Stimulated activated naive CD4-positive, alpha-beta T cell (primary cell): ENCODE results near the gene ARFIP1.
"Not testable (repeated sequence)": the region's sequence is repeated elsewhere in the genome, so short reads cannot be mapped to it uniquely, and the experiment has no call there.

Experiments
- DNase-seq, 6 experiments: peaks; one replicate each; lab custom pipeline; 2025; lab: John Stamatoyannopoulos, UW

ARFIP1 gene, protein sequence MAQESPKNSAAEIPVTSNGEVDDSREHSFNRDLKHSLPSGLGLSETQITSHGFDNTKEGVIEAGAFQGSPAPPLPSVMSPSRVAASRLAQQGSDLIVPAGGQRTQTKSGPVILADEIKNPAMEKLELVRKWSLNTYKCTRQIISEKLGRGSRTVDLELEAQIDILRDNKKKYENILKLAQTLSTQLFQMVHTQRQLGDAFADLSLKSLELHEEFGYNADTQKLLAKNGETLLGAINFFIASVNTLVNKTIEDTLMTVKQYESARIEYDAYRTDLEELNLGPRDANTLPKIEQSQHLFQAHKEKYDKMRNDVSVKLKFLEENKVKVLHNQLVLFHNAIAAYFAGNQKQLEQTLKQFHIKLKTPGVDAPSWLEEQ

DNA sequence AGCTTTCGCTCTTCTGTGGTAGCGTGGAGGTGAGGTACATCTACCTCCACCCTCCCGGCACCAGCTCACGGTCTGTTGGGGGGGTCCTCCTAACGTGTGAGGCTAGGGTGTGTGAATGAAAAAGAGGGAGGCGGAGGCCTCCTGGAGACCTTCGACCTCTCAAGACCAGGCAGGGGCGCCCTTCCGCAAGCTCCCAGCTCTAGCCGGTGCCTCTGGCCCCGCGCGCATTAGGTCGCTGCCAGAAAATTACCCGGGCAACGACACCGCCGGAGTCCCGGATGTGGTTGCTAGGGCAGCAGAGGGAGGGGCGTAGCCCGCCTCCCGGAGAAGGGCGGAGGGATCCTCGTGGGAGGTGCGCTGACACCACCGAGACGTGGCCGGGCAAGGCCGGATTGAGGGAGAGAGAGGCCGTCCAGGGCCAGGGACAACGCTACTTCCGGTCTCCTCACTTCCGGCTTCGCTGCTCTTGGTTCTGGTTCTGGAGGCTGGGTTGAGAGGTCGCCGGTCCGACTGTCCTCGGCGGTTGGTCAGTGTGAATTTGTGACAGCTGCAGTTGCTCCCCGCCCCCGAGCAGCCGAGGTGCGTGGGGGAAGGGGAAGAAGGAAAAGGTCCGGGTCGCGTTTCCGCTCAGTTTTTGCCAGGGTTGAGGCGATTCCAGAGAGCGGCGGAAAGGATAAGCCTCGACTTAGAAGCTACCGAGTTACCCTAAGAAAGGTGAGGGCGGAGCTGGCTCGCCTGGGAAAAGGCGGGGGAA is at the start of gene ARFIP1, which contains the start of gene TIGD4:
TSS of gene ARFIP1 (plus strand) at position 442 of the 754 bp plus-strand sequence. CDS start 49,680 bp downstream, outside the sequence.
TSS of gene TIGD4 (minus strand) at position 218 of the 754 bp plus-strand sequence. CDS start 8,726 bp downstream, outside the sequence.
- peak; percentile 86 to 92 (median 90) for DNase-seq

DNA sequence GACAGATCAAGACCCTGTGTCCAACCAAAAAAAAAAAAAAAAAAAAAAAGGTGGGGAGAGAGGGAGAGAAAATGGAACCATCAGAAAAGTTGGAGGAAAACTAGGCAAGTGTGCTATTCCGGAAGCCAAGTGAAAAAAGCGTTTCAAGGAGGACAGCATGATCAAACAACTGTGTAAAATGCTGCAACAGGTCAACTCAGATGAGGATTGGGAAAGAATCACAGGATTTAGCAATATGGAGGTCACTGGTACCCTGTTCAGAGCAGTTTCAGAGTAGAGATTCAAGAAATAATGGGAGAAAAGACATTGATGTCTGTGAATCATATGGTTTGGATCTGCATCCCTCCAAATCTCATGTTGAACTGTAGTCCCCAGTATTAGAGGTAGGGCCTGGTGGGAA is 47.8 kb upstream of the ARFIP1 start:
- DNase-seq: no peak

DNA sequence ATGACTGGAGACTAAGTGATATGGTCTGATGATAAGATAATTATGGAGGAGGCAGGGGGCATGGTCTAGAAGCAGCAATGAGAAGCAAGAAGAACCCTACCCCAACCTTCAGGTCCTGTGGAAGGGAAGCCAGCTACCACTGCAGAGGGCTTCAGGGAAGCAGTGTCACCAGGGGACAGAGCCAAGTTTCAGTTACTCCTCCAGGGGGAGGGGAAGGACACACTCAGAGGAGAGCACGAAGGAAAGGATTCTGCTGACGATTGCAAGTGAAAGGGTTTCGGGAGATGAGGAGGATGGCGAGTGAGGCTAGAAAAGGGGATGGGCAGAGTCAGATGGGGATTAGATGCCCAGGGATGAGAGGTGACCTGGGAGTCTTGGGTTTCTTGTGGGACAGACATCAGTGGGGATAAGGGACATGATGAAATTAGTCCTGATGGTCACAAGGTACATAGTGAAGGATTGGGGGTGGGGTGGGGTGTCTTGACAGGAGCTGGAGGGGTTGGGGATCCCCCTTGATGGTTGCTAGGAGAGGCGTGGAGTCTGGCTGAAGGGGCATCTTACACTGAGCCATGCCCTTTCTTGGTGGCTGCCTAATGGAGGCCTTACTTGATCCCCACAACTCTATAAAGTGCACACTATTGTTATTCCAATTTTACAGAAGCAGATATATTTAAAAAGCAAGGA is 45.6 kb upstream of the ARFIP1 start:
- DNase-seq: no peak

DNA sequence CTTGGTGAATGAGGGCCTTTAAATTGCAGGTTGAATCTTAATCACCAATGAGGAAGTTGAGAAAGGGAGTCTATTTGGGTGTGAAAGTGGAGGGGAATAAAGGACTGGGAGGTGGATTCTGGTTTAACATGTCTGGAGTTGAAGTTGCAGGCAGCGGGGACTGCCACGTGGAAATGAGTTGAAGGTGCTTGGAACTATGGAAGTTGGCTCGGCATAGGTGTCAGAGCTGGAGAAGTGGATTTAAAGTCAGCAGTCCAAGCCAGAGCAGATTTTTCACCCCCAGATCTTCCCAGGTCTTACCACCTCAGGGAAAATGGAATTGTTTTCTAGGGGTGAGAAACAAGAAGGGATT is 45.1 kb upstream of the ARFIP1 start:
- no peak for DNase-seq

DNA sequence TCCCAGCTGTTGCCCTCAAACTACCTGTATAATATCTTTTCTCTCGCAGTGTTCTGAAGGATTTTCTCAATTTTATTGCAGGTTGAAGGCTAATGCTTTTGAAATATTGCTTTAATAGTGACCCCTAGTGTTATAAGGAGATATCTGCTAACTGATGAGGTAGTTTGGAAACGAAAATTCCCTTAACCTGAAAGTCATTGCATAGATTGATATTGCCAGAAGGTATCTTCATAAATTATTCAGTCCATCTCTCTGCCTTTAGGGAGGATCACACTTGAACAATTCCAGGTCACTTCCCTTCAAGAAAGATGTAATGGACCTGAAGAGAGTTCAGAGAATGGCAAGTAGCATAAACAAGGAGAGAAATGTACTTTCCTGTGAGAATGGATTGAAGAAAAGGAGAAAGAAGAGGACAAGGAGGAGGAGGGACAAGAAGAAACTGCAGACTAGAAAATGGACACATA is 44.3 kb upstream of the ARFIP1 start:
- peak in 2 of 6 experiments; percentile 10 to 22 for DNase-seq

DNA sequence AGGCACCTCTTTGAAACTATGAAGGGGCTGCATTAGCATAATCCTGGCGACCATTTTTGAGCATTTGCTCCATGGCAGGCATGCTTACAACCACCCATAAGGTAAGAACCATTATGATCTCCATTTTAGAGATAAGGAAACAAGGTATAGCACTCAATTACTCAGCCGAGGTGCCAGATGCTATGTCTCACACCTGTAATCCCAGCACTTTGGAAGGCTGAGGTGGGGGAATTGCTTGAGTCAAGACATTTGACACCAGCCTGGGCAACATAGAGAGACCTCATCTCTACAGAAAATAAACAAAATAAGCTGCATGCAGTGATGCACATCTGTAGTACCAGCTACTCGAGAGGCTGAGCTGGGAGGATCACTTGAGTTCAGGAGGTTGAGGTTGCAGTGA is 43.8 kb upstream of the ARFIP1 start:
- no peak for DNase-seq

DNA sequence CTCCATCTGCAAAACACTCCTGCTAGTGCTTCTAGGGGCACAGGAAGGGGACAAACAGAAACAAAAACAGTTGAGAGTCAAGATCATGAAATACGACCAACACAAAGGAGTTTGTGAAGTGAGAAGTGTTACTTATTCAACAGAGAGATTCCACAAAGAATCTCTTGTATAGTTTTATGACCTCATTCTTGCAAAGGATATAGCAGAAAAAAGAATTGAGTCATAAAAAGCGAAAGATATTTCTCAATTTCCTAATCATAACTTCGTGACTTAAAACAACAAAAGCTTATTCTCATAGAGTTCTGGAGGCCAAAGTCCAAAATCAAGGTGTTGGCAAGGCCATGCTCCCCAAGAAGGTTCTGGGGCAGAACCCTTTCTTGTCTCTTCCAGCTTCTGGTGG is 40.9 kb upstream of the ARFIP1 start:
- DNase-seq: no peak

DNA sequence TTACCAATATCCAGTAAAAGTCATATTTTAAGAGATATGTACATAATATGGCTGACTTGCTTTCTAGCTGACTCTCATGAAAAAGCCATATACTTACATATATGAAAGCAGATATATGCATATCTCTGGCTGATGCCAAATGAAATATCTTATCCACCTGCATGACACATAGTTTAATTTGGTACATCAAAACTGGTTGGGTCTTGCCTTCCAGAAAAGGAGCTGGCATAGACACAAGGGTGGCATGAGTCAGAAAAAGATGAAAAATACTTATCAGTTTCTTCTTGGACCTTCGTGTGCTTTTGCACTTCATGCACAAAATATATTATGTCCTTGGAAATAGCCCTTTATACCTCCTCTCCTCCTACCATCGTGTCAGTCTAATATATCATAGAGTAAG is 32.3 kb upstream of the ARFIP1 start:
- no peak for DNase-seq

DNA sequence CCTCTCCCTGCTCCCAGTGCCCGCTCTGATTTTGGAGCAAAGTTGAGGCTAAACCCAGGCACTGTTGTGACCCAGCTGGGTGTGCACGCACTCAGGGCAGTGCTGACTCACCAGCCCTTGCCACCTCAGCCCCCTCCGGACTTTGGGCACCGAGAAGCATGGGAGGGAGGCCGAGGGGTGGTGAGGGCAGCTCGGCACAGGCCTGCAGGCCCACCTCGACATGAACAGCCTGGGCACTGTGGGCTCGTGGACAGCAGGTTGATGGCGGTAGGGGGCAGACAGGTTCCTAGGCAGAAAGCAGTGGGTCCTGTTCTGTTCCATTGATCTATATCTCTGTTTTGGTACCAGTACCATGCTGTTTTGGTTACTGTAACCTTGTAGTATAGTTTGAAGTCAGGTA is 31.1 kb upstream of the ARFIP1 start:
- DNase-seq: no peak

DNA sequence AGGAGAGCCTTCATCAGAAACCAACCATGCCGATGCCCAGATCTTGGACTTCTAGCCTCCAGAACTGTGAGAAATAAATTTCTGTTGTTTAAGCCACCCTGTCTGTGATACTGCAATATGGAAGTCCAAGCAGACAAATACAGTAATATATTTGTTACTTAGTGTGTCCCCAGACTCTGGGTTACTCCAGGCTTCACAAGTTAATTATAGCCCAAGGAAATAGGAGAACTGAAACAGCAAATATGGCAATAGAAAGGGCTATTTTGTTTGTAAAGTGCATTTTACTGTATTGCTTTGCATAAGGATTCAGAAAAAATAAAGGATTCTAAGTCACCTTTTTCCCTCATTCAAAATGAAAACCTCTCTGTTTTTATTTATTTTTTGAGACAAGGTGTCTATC is 16.0 kb upstream of the ARFIP1 start:
- DNase-seq: no peak

DNA sequence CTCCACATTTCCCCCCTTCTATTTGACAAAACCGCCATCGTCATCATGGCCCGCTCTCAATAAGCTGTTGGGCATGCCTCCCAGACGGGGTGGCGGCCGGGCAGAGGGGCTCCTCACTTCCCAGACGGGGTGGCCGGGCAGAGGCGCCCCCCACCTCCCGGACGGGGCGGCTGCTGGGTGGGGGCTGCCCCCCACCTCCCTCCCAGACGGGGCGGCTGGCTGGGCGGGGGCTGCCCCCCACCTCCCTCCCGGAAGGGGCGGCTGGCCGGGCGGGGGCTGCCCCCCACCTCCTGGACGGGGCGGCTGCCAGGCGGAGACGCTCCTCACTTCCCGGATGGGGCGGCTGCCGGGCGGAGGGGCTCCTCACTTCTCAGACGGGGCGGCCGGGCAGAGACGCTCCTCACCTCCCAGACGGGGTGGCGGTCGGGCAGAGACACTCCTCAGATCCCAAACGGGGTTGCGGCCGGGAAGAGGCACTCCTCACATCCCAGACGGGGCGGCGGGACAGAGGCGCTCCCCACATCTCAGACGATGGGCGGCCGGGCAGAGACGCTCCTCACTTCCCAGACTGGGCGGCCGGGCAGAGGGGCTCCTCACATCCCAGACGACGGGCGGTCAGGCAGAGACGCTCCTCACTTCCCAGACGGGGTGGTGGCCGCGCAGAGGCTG is 14.6 kb upstream of the ARFIP1 start:
- not testable (repeated sequence) for DNase-seq

DNA sequence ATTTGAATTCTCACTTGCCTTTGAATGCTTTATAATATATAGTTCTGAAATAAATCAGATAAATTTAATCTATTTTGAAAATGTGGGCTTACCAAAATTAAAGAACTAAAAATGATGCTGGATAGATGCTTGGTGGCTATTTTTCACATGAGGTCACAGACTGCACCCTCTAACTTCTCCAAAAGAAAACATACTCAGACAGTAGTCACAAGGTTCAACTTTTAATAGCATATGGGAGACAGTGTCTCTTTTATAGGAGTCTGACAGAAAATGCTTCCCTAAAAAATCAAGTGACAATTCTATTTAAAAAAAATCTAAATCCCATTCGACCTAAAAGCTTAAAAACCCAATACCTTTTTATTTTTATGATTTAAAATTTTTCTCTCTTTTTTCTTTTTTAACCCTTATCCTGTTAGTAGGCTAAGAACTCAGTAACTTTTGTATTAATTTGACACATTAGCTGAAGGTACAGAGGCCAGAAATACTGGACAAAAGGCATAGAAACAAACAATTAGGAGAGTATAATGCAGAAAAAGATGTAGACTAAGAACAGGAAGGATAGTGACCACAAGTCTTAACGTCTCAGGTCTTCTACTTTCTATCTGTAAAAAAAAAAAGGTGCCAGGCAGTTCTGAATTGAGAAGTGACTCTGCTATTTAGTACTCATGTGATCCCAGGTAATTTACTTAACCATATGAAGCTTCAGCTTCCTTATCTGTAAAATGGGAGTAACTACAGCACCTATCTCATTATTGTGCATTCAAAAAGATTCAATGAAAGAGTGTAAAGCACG is 7.8 kb upstream of the ARFIP1 start:
- DNase-seq: no peak

DNA sequence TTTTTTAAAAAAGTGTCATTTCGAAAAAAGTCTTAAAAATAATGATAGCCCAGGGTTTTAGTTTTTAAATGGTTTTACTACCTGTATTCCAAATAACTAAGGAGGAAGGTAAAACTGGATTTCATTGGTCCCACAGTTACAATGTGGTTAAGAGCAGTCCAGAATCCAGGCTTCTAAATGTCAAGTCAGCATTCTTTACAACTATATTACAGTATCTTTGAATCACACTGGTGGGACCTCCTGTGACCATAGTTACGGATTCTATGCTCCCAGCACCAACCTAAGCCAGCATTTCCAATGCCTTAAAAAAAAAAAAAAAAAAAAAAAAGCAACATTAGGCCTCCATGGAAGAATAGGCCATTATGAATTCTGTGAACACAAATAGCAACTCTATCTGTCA is 6.4 kb upstream of the ARFIP1 start:
- DNase-seq: no peak

DNA sequence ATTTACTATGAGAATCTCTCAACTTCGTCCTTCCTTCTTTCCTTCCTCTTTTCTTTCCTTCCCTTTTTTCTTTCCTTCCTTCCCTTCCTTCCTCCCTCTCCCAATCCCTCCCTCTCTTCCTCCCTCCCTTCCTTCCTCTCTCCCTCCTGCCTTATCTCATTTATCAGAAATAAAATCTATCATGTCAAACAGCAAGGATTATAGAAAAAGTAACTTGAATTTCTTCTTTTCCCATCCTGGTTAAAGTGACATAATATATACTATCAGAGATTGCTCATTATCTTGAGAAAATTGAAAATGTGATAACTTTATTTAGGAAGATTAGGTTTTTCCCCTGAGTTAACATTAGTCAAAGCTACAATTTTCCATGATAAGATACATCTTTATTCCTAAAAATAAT is 5.8 kb upstream of the ARFIP1 start:
- no peak for DNase-seq

DNA sequence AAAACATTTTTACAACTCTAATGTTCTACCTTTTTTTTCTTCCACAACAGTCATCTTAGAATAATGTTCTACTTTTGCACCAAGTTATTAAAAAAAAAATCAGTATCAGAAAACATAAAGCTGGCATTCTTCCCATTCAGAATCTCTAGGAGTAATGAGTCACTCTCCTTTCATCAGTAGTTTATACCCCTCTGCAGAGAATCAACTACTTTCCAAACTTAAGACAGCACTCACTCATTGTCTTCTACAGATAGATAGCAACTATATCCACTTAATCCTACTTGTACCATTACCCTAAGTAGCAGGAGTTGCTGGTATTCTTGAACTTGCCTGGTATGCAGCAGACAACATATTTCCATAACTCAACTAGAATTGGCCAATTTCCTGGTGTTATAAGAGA is 3.4 kb upstream of the ARFIP1 start:
- no peak for DNase-seq

DNA sequence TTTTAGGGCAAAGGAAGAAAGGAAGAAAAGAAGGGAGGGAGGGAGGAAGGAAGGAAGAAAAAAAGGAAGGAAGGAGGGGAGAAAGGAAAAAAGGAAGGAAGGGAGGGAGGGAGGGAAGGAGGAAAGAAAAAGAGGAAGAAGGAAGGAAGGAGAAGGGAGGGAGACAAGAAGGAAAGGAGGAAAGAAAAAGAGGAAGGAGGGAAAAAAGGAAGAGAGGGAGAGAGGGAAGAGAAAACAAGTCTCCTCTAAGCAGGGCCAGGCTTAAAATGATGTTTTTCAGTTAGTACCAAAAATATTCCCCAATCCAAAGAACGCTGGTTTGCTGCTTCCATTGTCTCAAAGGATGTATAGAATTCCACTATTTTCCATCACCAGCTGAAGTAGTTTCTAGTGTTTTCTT is 2.3 kb upstream of the ARFIP1 start:
- DNase-seq: no peak

DNA sequence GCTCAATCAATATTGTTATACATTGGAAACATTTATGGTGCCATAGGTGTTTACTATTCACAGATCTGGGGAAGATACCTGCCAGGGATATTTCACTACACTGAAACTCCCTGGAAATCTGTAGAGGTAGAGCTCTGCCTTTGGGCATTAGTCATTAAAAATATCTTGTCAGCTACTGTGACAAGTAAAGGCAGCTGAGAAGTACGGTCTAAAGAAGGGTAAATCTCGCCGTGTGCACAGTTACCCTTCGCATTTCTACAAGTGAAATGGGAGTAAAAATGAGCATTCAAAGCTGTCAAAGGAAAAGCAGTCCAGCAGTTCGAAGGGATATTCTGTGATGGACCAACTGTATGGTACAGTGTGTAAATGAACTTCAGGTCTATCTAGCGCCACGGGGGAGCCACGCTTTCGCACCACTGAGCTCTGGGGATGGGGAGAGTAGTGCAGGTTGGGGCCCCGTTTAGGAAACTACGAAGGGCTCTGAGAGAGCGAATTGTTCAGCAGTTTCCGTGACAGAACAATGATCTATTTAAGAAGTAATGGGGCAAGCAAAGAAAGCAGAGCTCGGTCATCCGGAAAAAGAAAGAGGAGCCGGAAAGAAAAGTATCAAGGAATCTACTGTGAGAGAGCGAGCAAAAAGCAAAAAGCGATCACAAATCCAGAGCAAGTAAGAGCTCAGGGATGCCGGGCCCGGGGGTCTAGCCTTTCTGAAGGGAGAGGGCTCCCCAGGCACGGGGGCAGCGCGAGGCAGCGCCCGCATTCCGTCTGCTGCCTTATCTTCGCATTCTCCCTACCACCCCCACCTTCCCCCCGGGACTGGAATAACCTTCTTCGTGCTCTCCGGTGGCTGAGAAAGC is 870 bp upstream of the ARFIP1 start:
- DNase-seq: peak in 4 of 6 experiments; percentile 36 to 67 (median 58)

DNA sequence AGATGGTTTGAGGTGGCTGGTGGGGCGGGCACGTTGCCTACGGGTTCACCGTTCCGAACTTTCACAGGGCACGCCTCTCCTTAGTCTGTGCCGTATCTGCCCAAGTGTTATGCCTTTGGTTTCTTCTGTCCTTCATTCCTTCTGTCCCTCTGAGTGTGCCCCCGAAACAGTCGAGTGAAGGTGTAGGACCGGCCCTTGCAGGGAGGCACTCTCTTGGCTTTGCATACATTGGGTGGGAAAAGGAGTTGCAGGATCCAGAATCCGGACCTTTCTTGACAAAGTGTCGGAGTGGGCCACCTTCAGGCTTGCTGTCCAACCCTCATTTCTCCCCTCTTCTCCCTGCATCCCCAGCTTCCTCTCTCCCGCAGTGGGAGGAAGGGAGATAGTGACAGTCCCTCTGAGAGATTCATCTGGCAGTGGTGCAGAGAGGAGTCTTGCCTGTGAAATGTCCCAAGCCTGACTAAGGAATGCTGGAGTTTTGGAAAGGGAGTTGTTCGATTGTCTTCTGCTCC is 569 bp downstream of the ARFIP1 start:
- no peak for DNase-seq

DNA sequence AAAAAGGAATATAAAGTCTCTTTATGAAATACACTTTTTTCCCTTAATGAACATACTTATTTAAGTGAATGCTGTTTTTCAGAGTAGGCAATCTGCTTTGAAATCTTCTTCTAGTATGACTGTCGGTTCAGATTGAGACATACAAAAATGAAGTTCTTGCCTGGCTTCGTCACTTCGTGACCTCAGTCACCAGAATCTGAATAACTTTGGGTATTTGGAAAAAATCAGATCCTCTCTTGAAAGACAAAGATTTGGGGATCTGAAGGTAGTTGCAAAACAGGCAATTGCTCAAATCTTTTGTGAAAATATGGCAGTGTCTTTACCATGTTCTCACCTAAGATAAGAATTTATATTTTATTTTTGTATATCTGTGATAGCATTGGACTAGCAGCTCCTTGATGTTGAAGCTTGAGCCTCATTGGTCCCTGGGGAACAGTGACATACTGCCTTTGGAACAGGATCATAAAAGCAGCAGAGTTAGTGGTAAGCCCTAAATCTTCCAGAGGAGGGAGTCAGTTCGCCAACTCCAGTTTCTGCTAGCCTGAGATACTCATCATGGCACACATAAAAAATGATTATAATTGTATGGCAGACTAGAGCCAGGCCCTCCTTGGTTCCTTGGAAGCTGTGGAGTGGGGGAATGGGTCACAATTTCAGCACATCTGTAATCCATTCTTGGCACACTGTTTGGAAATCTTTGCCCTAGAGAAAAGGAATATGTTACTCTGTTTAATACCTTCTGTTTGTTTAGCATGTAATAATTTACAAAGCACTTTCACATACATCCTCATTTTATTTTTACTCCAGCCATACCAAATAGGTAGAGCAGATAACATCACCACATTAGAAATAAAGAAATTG is 5.0 kb downstream of the ARFIP1 start:
- no peak for DNase-seq
